Karpas-422 (cell line): ENCODE measurements around the gene ARL4A. TPM values are rescaled to one million over a fixed set of nuclear protein-coding genes. Genes with fewer than 3 reads are reported as not detected.
"Not testable (repeated sequence)": the region's sequence is repeated elsewhere in the genome, so short reads cannot be mapped to it uniquely, and the experiment has no call there.

Source experiments
- DNase-seq: peaks from one replicate; pipeline ENCODE4 v3.0.0-alpha.2; 2015
- H2AFZ ChIP-seq: fragments of 200-600 bp; sonication (generic); 2 replicates; pipeline ENCODE4 v1.6.1; 2014; ENCODE audit warnings: antibody characterized with exemption, low read length, mixed read lengths
- H3K27ac ChIP-seq: fragments of 200-600 bp; sonication (generic); 2 replicates; pipeline ENCODE4 v1.5.1; 2014; ENCODE audit warnings: mild to moderate bottlenecking, low read length, moderate library complexity
- H3K27me3 ChIP-seq: fragments of 200-600 bp; sonication (generic); 2 replicates; pipeline ENCODE4 v1.6.1; 2014; ENCODE audit warnings: low read length, mixed read lengths
- H3K36me3 ChIP-seq: fragments of 200-600 bp; sonication (generic); 2 replicates; pipeline ENCODE4 v1.6.1; 2014; ENCODE audit warnings: low read length, mixed read lengths; ENCODE audit not compliant: insufficient read depth
- H3K4me1 ChIP-seq: fragments of 200-600 bp; sonication (generic); 2 replicates; pipeline ENCODE4 v1.6.1; 2014; ENCODE audit warnings: mild to moderate bottlenecking, low read length, mixed read lengths
- H3K4me2 ChIP-seq: fragments of 200-600 bp; sonication (generic); 2 replicates; pipeline ENCODE4 v1.6.1; 2014; ENCODE audit warnings: low read length, low read depth, mild to moderate bottlenecking; ENCODE audit not compliant: poor library complexity, severe bottlenecking
- H3K4me3 ChIP-seq: fragments of 200-600 bp; sonication (generic); 2 replicates; pipeline ENCODE4 v1.5.1; 2014; ENCODE audit warnings: mild to moderate bottlenecking, antibody characterized with exemption, low read length, mixed read lengths
- H3K79me2 ChIP-seq: fragments of 200-600 bp; sonication (generic); 2 replicates; pipeline ENCODE4 v1.6.1; 2014; ENCODE audit warnings: mild to moderate bottlenecking, low read length, mixed read lengths
- H3K9ac ChIP-seq: fragments of 200-600 bp; sonication (generic); 2 replicates; pipeline ENCODE4 v1.6.0; 2014; ENCODE audit warnings: low read length
- H3K9me2 ChIP-seq: fragments of 200-600 bp; sonication (generic), shearing (Covaris generic); replicated peaks from 2 replicates; pipeline ENCODE4 v1.6.0; 2014; ENCODE audit warnings: mild to moderate bottlenecking, low read length, moderate library complexity; ENCODE audit not compliant: insufficient read depth
- H3K9me3 ChIP-seq: fragments of 300-700, 200-600 bp; sonication (generic); 2 replicates; pipeline ENCODE4 v1.6.1; 2014; ENCODE audit warnings: low read length, mixed read lengths
- H4K20me1 ChIP-seq: fragments of 200-600 bp; sonication (generic); 2 replicates; pipeline ENCODE4 v1.6.1; 2014; ENCODE audit warnings: mild to moderate bottlenecking, antibody characterized with exemption, low read length, low read depth; ENCODE audit not compliant: insufficient read depth
- total RNA-seq: library from RNA; depleted of rRNA; stranded (reverse); fragments of >200 nt; shearing (Covaris generic); gene quantifications from 2 replicates; pipeline ENCODE4 v1.2.3, GENCODE V29; 2014; ENCODE audit warnings: low replicate concordance

Gene ARL4A
- total RNA-seq, 1 experiment from 2014 or later: not detected

DNA sequence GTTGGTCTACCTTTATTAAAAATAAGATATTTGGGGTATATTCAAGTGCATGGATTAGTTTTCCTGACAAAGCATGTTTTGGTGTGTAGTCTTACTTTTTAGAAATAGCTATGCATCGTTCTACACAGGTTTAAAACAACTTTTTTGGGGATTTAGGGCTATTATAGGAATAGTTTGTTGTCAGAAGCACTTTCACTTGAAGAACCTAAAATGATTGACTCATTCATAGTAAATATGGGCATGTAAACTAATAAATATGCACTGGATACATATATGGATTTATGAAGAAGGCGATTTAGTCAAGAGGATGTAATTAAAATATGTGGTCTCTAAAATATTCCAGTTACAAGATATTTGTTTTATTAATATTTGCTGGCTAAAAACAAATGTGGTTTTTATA is 2.0 kb downstream of the ARL4A start:
- no peak overlapping the region for H3K4me2 ChIP-seq
- H4K20me1 ChIP-seq: no peaks in the 10 kb centered on the region
- H3K27ac ChIP-seq: no peak overlapping the region
- no peaks in the 10 kb centered on the region for H3K9me3 ChIP-seq
- no peak overlapping the region for H3K9ac ChIP-seq
- H3K27me3 ChIP-seq: no peaks in the 10 kb centered on the region
- no peaks in the 10 kb centered on the region for H3K4me1 ChIP-seq
- H3K36me3 ChIP-seq: no peaks in the 10 kb centered on the region
- H3K4me3 ChIP-seq: no peak overlapping the region
- no peak overlapping the region for H2AFZ ChIP-seq
- no peaks in the 10 kb centered on the region for H3K79me2 ChIP-seq
- no peak for DNase-seq
- no peaks in the 10 kb centered on the region for H3K9me2 ChIP-seq

DNA sequence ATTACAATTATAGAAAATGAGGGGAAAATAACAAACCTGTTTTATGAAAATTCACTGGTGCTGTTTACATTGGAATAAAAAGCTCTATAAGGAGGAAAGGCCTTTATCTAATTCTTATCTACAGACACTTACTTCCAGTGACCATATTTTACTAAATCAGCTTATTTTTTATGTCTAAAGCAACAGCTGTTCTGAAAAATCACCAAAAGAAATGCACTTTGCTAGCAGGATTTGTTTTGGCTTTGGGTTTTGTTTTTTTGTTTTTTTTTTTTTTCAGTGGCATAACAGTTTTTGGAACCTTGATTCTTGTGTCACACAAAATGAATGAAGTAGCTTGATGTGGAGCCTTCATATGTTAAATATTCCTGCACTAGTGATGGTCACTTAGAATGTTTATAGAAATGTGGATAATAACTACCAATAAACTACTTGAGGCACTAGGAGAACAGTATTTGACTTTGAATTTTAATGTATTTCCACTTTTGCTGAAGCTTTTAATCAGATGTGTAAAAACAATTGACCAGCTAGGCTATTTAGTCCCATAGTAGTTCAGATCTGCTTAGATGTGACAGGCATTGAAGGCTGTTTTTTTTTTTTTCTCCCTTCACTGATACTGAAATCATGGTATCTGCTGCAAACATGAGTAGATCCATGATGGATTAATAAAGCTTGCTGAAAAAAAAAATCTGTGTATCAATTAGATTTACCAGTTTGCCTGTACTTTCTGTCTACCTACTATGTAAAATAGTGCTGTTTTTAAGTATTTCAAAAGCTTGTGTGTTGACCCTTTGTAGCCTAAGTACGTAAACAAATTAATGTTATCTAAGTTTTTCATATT is 2.8 kb downstream of the ARL4A start:
- no peaks in the 10 kb centered on the region for H3K27me3 ChIP-seq
- no peaks in the 10 kb centered on the region for H3K36me3 ChIP-seq
- no peak overlapping the region for H3K9ac ChIP-seq
- no peaks in the 10 kb centered on the region for H4K20me1 ChIP-seq
- no peak overlapping the region for H3K4me2 ChIP-seq
- no peaks in the 10 kb centered on the region for H3K4me1 ChIP-seq
- no peak overlapping the region for H2AFZ ChIP-seq
- H3K79me2 ChIP-seq: no peaks in the 10 kb centered on the region
- H3K9me3 ChIP-seq: no peaks in the 10 kb centered on the region
- H3K9me2 ChIP-seq: no peaks in the 10 kb centered on the region
- no peak overlapping the region for H3K4me3 ChIP-seq
- H3K27ac ChIP-seq: no peak overlapping the region
- no peak for DNase-seq

DNA sequence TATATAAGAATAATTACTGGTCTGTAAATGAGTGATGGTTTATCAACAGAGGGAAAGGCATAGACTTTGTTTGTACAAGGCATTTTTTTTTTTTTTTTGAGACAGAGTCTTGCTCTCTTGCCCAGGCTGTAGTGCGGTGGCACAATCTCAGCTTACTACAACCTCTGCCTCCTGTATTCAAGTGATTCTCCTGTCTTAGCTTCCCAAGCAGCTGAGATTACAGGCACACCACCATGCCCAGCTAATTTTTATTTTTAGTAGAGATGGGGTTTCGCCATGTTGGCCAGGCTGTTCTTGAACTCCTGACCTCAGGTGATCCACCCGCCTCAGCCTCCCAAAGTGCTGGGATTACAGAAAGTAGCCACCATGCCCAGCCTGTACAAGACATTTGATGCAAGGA is 4.0 kb downstream of the ARL4A start:
- not testable (repeated sequence) for H3K79me2 ChIP-seq, H3K9me3 ChIP-seq, H3K36me3 ChIP-seq, H4K20me1 ChIP-seq, H3K4me1 ChIP-seq, H3K4me3 ChIP-seq, H3K27ac ChIP-seq, H2AFZ ChIP-seq, H3K9me2 ChIP-seq, H3K4me2 ChIP-seq, H3K27me3 ChIP-seq, H3K9ac ChIP-seq, DNase-seq

DNA sequence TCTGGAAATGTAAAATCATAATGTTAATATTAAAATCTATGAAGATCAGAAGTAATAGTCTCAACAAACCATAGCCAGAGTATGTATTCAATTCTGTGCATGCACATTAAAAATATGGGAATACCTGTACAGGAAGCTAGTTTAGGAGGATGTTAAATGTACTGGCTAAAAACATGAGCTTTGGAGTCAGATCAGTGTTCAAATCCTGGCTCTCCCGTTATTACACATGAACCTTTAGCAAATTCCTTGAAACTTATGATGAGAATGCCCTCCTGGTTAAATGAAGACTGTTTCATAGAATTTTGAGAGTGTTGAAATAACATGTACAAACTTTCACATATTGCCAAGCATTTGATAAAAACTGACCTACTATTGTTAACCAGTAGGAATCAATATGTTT is 4.6 kb downstream of the ARL4A start:
- no peaks in the 10 kb centered on the region for H4K20me1 ChIP-seq
- H3K27ac ChIP-seq: no peak overlapping the region
- H3K4me3 ChIP-seq: no peak overlapping the region
- no peak for DNase-seq
- no peaks in the 10 kb centered on the region for H3K9me2 ChIP-seq
- H2AFZ ChIP-seq: no peak overlapping the region
- no peaks in the 10 kb centered on the region for H3K9me3 ChIP-seq
- H3K9ac ChIP-seq: no peak overlapping the region
- no peaks in the 10 kb centered on the region for H3K27me3 ChIP-seq
- no peaks in the 10 kb centered on the region for H3K36me3 ChIP-seq
- no peaks in the 10 kb centered on the region for H3K4me1 ChIP-seq
- no peaks in the 10 kb centered on the region for H3K79me2 ChIP-seq
- no peak overlapping the region for H3K4me2 ChIP-seq

DNA sequence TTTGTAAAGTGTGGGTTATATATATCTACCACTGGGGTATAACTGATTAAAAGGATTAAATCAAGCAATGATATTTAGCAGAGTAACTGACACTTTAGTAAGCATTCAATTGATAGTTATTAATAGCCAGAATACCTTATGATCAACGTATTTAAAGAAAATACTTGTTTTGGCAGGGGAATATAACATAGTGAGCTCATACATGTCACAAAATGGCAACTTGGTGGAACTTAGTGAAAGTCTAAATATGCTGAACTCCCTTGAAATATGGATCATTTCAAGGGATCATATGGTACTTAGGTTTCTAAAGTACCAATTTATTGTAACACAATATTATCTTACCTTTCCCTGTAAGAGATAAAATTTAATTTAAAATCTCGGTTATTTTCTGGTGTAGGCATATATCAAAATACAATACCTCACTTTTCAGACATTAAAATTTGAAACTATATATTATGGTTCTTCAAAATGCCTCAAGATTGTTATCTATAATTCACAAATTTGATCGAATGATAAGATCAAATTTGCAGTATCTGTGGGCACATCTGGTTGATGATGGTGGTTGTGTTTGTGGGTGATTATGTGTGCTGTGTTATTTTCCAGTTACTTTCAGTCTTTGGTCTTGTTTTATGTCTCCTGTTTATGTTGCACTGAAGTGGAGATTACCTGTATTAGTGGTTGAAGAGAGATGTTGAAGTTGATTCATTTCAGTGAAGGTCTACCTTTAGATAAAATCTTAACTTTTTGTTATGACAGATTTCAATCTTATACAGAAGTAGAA is 5.2 kb downstream of the ARL4A start:
- DNase-seq: no peak
- H3K9ac ChIP-seq: no peak overlapping the region
- H4K20me1 ChIP-seq: no peaks in the 10 kb centered on the region
- H3K9me2 ChIP-seq: no peaks in the 10 kb centered on the region
- H3K36me3 ChIP-seq: no peaks in the 10 kb centered on the region
- H3K9me3 ChIP-seq: no peaks in the 10 kb centered on the region
- H3K27me3 ChIP-seq: no peaks in the 10 kb centered on the region
- H3K4me2 ChIP-seq: no peak overlapping the region
- no peak overlapping the region for H3K27ac ChIP-seq
- H2AFZ ChIP-seq: no peak overlapping the region
- H3K4me3 ChIP-seq: no peak overlapping the region
- H3K79me2 ChIP-seq: no peaks in the 10 kb centered on the region
- H3K4me1 ChIP-seq: no peaks in the 10 kb centered on the region

DNA sequence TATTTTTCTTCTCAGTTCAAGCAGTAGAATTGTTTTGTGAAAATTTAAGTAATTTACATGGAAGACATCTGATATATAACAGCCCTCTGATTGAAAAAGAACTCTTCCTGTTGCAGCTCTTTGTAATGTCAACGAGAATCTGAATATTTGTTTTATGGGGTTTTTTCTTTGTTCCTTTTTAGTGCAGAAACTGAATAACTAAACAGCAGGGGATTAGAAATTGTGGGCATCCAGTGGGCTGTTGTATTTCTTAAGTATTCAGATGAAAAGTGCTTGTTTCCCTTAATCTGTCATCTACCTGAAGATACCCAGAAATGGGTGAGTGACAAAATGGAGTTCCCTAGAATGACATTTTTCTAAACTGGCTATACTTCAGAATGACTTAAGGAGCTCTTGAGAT is 7.4 kb downstream of the ARL4A start:
- Histone ChIP-seq H3K4me2 (no peak overlapping the region), H3K4me1 (no peaks in the 10 kb centered on the region), H3K4me3 (no peak overlapping the region), H3K9me2 (no peaks in the 10 kb centered on the region), H3K27me3 (no peaks in the 10 kb centered on the region), H3K79me2 (no peaks in the 10 kb centered on the region), H3K36me3 (no peaks in the 10 kb centered on the region), H2AFZ (no peak overlapping the region), H3K27ac (no peak overlapping the region), H4K20me1 (no peaks in the 10 kb centered on the region), H3K9ac (no peak overlapping the region), H3K9me3 (no peaks in the 10 kb centered on the region)
- DNase-seq: no peak

DNA sequence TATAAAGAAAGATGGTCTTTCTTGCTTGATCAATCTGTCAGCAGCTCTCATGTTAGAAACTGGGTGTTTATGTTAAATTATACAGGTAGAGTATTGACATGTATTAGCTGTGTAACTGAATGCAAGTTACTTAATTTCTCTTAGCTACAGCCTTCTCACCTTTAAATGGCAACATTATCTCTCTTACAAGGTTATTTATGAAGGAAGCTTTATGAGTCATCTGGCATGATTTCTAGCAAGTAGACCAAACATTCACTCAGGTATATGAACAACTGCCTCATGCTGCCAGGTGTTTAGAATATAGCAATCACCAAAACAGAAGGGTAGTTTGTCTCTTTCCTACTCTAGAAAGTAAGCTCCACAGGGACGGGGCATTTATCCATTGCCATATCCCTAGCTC is 8.5 kb downstream of the ARL4A start:
- Histone ChIP-seq H4K20me1 (no peaks in the 10 kb centered on the region), H2AFZ (no peak overlapping the region), H3K9me3 (no peaks in the 10 kb centered on the region), H3K4me3 (no peak overlapping the region), H3K4me1 (no peaks in the 10 kb centered on the region), H3K27ac (no peak overlapping the region), H3K27me3 (no peaks in the 10 kb centered on the region), H3K36me3 (no peaks in the 10 kb centered on the region), H3K9me2 (no peaks in the 10 kb centered on the region), H3K9ac (no peak overlapping the region), H3K4me2 (no peak overlapping the region), H3K79me2 (no peaks in the 10 kb centered on the region)
- no peak for DNase-seq

DNA sequence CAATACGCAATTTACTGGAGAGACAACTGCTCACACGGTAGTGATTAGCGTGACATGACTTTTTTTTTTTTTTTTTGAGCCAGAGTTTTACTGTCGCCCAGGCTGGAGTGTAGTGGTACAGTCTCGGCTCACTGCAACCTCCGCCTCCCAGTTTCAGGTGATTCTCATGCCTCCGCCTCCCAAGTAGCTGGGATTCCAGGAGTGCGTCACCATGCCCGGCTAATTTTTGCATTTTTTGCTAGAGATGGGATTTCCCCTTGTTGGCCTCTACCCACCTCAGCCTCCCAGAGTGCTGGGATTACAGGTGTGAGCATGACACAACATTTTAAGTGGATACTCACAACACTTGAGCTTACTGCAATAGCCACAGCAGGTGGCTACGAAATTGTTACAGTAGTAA is 11.9 kb downstream of the ARL4A start:
- no peaks in the 10 kb centered on the region for H3K4me1 ChIP-seq
- H3K27me3 ChIP-seq: no peaks in the 10 kb centered on the region
- H3K36me3 ChIP-seq: no peaks in the 10 kb centered on the region

More for the DNA sequence above, 11.9 kb downstream of the ARL4A start:
- DNase-seq: no peak
- Histone ChIP-seq H2AFZ (no peak overlapping the region), H3K4me2 (no peak overlapping the region), H3K9ac (no peak overlapping the region), H3K27ac (no peak overlapping the region), H3K9me2 (no peaks in the 10 kb centered on the region), H3K4me3 (no peak overlapping the region), H3K79me2 (no peaks in the 10 kb centered on the region), H3K9me3 (no peaks in the 10 kb centered on the region), H4K20me1 (no peaks in the 10 kb centered on the region)
